Suppressor macrophage (primary cell): Measurements from ENCODE around the gene QARS1.

Source experiments
- DNase-seq, 4 experiments: peaks; one replicate each; pipeline ENCODE4 v3.0.0-alpha.2; 2020 to 2022
- total RNA-seq, 17 experiments: gene quantifications; one replicate each; lab custom pipeline; 2026; ENCODE audit warnings: mixed read lengths in 6 of 17, inconsistent platforms in 3 of 17; lab: John Stamatoyannopoulos, UW

QARS1 gene
- 80.0 to 160 (median 118) reads per million in 17 experiments for total RNA-seq

DNA sequence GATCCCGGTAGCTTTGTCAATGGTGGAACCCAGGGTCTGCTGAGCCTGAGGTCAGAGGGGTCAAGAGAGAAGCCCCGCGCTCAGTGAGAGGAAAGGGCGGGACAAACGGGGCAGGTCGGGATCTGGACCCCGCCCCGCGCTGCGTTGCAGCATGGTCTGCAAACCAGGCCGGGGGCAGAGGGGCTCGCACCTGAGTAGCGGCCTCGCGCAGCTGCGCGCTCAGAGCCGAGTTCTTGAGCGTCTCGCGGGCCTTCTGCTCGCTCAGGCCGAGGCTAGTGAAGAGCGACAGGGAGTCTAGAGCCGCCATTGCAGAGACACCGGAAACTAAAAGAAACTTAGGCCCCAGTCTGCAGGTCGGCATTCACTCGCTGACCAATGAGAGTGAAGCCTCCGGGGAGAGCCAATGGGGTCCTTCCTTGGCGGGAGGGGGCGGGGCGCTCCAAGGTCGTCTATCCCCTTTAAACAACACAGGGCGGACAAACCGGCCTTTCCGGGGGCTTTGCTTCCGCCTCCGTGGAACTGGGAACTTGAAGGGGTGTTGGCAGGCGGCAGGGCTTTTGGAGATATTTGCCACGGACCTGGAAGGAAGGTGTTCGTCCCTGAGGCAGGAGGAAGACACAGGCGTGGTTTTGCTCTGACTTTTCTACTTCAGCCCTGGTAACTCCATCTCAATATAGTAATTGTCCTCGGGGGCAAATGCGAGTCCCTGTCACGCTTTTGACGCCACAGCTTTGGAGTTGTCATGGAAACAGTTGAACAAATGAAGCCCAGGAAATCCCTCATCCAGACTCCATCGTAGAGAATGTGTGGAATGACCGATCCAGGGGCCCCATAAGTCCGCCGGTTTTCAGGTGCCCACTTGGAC is at the start of gene QARS1:
Gene QARS1, minus strand, starts transcription at position 331 of the 865 bp plus-strand sequence. Its CDS starts 24 bp downstream, at position 307.
- peak; percentile 91 to 96 (median 94) for DNase-seq

DNA sequence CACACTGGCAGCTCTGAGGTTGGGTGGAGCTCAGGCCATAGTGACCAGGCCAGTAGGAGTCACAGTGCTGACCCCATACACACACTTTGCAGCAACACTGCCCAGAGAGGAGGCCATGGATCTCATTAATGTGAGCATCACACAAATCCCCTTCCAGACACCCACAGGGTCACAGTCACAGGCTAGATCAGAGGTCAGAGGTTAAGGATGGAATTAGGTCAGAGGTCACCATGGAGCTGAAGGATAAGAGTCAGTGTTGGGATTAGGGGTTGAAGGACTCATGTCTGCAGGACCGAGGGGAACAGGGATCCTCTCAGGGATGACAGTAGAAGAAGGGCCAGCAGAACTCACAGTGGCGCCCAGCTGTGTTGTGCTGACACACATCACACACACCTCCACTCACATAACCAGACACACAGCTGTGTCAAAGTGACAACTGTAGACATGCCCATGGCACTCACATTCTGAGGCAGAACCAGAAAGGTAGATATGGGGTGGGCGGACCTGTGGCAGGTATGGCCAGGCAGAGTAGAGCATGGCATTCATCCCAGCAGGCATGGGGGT is 48.9 kb upstream of the QARS1 start:
- DNase-seq = no peak

GRCh38 chr3:49151610-49152009 is 47.1 kb upstream of the QARS1 start:
- DNase-seq = no peak

DNA sequence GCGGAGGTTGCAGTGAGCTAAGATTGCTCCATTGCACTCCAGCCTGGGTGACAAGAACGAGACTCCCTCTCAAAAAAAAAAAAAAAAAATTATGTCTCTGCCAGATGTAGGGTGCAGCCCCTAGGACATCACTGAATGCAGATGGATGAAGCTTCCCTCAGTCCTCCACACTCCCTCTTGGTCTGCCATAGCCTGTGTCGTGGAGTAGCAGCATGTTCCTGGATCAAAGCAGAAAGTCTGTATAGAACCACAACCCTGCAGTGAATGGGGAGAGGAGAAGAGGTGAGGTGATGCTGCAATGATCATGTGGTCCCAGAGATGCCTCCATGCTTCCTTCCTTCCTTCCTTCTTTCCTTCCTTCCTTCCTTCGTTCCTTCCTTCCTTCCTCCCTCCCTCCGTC is 43.6 kb upstream of the QARS1 start:
- no peak for DNase-seq

- no peak for DNase-seq
Measured at GRCh38 chr3:49140080-49140479, 35.5 kb upstream of the QARS1 start.

GRCh38 chr3:49135499-49135898 is 30.9 kb upstream of the QARS1 start:
- DNase-seq = no peak

DNA sequence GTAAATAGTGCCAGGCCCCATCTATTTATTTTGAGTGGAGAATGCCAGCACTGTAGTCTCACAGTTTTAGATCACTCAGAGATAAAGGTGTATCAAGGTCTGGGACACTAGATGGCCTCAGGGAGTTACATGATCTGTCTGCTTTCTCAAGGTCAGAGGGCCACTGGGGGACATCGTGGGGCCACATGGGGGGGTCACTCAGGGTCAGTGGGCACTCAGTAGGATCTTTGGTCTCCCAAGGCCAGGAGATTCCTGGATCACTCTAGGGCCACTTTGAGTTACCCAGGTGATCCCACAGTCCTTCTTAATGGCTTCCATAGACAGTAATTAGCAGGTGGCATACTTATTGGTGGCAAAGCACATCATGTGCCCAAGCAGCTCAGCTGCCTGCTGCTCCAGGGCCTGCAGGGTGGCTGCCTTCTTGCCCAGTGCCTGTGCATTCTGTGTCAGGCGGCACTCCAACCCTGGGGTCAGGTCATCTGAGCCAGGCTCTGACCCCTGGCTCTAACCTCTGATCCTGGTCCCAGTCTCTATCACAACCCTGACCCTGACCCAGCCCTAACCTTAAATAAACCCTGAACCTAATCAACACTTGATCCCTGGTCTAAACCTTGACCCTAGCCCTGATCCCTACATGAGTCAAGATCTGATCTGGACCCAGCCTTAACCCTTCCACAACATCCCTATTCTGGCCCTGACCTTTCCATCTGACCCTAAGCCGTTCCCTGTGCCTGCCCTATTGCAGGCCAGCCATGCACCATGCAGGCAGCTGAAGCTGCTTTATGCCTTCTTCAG is 30.1 kb upstream of the QARS1 start:
- DNase-seq = no peak

DNA sequence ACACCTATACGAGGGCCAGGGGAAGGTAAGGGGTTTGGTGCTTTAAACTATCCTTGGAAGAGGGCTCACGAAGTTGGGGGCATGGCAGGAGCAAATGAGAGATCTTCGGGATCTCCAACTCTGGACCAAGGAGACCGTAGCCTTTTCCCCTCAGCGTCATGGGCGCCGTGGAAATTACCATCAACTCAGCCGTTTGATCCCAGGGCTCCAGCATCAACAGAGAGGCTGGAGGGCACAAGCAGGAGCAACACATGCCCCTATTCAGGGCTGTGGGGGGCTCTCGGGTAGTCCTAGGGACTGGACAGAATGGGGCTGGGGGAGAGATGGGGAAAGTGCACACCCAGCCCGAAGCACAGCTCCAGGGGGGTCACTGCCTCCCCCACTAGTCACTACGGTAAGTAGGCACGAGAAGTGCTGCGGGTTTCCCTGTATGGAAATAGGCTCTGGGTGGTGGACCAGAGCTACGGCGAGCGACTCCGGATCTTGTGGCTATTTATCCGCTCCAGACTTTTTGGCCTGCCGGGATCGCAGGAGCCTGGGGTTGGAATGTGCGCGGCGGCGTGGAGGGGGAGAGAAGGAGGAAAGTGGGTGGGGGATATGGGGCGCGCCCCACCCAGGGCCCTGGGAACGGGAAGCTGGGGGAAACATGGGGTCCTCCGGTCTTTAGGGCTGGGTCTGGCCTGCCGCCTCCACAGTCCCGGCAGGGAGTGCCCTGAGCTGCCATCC is 28.8 kb upstream of the QARS1 start:
- DNase-seq = peak; percentile 69 to 80 (median 78)

DNA sequence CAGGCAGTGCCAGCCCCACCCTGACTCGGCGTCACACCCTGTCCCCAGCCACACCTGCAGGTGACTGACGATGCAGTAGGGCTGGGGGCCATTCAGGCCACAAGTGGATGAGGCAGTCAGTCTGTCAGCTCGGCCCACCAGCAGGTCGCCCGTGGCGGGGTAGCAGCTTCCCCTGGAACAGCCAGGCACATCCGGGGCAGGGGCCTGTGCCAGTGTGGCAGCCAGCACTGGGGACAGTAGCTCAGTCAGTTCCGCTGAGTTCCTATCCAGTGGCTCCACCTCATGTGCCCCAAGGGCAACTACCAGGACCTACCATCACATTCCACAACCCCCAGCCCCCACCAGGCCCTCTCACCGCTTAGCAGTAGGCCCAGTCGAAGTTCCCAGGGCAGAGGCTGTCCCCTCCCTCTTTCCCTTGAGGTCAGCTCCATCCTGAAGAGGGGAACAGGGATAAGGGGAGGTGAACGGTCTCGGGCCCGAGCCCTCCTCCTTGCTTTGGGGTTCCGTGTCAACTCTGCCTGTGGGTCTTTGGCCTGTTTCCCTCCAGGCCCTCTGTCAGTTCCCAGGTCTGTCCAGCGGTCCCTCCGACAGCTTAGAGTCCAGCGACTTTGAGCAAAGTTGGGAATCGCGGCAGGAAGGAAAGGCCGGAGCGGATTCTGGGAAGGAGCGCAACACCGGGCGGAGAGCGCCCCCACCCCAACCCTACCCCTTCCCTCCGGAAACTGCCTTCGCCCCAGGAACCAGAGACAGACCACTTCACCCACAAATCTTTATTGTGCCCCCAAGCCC is 28.1 kb upstream of the QARS1 start, which contains the start of gene LAMB2:
Gene LAMB2, minus strand, starts transcription at position 614 of the 789 bp plus-strand sequence. Its CDS starts 183 bp downstream, at position 431.
- DNase-seq = peak; percentile 46 to 64 (median 52)

DNA sequence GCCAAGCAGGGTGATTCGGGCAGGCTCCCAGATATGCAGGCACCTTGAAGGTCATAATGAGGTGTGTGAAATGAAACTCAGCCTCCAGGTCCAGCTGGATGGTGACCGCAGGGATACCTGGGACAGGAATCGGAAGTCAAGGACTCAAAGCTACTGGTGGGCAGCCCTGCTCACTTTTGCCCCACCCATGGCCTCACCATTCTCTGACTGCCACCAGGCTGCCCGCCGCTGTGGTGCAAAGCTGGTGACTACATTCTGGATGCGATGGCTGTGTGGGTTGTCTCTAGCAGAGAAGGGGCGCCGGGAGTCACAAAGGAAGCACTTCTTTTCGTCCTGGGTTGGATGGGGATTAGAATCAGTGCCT is 27.5 kb upstream of the QARS1 start:
- DNase-seq = no peak

DNA sequence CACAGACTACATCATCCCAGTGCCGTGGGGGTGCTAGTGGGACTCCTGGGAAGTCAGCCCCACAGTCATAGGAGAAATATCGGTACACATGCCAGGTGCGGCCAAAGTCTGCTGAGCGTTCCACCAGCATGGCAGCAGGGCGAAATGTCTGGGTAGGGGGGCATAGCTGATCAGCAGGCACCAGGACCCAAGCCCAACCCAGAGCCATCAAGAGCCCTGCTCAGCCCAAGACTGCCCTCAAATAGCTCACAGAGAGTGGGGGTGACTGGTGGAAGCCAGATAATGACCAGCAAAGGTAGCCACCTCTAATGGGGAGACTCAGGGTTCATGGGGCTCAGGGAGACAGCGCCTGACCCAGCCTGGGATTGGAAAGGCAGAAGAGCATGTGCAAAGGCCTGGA is 27.0 kb upstream of the QARS1 start:
- DNase-seq = no peak

- no peak for DNase-seq
Measured at GRCh38 chr3:49131040-49131439, 26.5 kb upstream of the QARS1 start.

DNA sequence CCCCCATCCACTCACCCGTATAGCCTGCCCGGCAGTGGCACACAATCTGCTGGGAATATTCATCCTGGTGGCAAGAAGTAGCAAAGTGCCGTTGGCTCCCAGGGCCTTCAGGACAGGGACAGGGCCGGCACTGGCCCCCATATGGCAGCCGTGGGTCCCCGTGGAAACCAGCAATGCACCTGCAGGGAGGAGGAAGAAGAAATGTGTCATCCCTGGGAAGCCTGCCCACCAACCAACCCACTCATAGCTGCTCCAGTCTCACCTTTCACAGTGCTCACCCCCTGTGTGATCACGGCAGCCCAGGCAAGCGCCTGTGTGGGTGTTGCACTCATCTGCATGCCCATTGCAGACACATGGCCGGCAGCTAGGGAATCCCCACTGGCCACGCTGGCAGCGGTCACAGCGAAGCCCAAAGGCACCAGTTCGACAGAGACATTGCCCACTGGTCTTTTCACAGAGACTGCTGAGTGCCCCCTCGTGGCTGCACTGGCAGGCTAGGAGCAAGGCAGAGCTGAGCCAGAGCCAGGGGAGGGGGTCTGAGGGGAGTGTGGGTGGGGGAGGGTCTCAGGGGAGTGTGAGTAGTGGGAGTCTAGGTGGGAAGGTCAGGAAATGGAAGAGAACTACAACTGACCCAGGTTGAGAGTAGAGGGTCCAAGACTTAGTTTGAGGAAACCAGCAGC is 20.6 kb upstream of the QARS1 start:
- DNase-seq = no peak

DNA sequence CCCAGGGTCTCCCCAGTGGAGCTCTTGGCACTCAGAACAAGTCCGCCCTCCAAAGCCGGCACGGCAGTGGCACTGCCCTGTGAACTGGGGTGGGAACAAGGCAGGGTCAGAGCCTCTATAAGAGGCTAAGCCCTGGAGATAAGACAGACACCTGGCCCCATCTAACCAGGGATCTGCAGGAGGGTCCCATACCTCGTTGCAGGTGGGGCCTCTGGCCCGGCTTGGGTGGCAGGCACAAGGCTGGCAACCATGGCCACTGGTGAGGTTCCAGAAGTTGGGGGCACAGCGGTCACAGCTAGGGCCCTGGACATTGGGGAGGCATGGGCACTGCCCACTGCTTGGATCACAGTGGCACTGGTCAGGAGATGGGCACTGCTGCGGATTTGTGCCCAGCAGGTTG is 19.6 kb upstream of the QARS1 start:
- DNase-seq = no peak

- DNase-seq = no peak
Measured at GRCh38 chr3:49123687-49124086, 19.1 kb upstream of the QARS1 start.

GRCh38 chr3:49122886-49123545 is 18.5 kb upstream of the QARS1 start:
- no peak for DNase-seq

DNA sequence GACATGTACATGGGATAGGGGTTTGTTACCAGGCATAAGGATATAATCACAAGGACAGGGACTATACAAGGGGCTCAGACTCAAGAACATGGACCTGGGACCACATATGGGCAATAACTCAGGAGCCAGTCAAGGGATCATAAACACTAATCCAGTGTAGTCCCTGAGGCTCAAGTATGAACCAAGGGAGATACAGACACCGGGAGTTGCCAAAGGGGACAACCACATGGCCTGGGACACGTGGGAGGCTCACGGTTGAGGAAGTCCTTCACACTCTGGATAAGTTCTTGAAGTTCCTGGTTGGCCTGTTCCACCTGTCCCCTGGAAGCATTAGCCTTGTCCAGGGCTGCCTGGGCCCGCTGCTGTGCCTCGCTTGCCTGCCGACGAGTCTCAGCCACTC is 17.9 kb upstream of the QARS1 start:
- peak; percentile 24 to 65 (median 48) for DNase-seq

DNA sequence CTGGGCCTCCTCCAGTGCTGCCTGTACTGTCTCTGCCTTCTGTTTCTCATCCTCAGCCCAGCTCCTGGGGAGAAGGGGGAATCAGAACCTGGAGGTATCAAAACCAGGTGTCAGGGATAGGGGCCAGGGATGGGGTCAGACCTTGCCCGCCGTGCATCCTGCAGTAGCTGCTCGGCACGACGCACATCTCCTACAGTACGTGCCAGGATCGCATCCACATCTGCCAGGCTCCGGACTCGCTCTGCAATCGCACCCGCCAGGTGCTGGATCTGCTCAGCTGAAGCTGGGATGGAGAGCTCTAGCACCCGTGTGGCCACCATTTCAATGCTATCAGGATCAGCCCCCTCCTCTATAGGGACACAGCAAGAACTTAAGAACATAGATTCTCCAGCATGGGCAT is 17.5 kb upstream of the QARS1 start:
- no peak for DNase-seq

GRCh38 chr3:49121132-49121736 is 16.7 kb upstream of the QARS1 start:
- DNase-seq = no peak
